Measurements from ENCODE around the gene MAVS.
"Not testable (repeated sequence)": the region's sequence is repeated elsewhere in the genome, so short reads cannot be mapped to it uniquely, and the experiment has no call there.

The MAVS gene

DNA sequence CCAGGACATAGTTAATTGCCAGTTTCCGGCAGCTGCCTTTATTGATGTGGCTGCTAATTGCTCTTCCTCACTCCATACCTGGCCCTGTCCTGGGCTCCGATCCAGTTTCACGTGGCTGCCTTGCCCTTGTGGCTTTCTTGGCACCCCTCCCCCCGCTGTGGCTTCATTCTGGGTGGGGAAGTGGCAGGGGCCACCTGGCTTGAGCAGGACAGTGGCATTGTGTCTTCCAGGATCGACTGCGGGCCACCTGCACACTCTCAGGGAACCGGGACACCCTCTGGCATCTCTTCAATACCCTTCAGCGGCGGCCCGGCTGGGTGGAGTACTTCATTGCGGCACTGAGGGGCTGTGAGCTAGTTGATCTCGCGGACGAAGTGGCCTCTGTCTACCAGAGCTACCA, 10.8 kb downstream of the MAVS start:
- DNase-seq, result no peak

DNA sequence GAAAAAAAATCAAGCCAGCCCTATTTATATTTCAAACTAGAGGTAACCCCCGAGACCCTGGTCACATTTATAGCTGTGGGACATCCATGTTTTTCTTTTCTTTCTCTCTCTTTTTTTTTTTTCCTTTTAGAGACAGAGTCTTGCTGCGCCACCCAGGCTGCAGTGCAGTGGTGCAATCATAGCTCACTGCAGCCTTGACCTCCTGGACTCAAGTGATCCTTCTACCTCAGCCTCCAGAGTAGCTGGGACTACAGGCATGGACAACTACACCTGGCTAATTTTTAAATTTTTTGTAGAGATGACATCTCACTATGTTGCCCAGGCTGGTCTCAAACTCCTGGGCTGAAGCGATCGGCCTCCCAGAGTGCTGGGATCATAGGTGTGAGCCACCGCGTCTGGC, 12.1 kb downstream of the MAVS start:
- DNase-seq, result no peak

DNA sequence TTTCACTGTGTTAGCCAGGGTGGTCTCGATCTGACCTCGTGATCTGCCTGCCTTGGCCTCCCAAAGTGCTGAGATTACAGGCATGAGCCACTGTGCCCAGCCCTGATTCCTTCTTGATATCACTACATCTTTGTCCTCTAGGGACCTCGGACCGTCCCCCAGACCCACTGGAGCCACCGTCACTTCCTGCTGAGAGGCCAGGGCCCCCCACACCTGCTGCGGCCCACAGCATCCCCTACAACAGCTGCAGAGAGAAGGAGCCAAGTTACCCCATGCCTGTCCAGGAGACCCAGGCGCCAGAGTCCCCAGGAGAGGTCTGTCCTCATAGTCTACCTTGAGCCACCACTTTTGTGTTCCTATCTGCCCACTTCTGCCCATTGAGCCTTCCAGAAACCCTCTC, 14.6 kb downstream of the MAVS start:
- no peak for DNase-seq

DNA sequence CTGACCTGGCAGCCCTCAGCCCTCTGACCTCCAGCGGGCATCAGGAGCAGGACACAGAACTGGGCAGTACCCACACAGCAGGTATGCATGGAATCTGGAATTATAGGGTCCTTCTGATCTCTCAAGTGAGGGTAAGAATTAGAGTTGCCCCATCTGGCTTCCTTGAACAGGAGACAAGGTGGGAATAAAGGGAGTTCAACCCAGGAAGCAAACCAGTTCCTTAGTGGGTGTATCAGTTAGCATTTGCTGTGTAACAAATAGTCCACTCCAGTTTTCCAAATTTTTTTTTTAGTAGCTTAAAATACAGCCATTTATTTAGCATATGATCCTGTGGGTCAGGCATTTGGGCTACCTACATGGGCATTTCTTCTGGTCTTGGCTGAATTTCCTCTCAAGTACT, 15.7 kb downstream of the MAVS start:
- no peak for DNase-seq

DNA sequence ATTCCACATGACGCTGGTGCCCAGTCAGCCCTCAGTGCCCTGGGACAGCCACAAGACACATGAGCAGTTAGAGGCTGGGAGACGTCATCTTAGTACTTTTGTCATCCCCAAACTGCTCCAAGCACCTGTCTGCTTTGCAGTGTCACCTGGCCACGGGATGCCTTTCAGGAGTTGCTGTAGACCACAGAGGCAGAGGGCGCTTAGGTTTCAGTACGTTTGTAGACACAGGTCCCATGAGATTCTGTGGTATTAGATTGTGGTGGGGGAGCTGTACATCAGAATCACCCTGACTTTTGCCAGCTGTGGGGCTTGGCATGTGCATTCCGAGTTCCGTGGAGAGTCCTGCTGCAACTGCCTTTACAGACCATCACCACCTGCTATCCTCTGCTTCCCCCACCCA, 16.7 kb downstream of the MAVS start:
- DNase-seq, result no peak

DNA sequence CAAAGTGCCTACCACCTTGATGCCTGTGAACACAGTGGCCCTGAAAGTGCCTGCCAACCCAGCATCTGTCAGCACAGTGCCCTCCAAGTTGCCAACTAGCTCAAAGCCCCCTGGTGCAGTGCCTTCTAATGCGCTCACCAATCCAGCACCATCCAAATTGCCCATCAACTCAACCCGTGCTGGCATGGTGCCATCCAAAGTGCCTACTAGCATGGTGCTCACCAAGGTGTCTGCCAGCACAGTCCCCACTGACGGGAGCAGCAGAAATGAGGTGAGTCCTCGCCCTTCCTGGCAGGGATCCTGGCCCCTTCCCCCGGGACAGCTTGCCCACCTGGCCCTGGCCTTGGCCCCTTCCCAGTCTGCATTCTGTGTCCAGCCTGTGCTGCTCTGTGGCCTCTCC, 17.9 kb downstream of the MAVS start:
- DNase-seq, result no peak

DNA sequence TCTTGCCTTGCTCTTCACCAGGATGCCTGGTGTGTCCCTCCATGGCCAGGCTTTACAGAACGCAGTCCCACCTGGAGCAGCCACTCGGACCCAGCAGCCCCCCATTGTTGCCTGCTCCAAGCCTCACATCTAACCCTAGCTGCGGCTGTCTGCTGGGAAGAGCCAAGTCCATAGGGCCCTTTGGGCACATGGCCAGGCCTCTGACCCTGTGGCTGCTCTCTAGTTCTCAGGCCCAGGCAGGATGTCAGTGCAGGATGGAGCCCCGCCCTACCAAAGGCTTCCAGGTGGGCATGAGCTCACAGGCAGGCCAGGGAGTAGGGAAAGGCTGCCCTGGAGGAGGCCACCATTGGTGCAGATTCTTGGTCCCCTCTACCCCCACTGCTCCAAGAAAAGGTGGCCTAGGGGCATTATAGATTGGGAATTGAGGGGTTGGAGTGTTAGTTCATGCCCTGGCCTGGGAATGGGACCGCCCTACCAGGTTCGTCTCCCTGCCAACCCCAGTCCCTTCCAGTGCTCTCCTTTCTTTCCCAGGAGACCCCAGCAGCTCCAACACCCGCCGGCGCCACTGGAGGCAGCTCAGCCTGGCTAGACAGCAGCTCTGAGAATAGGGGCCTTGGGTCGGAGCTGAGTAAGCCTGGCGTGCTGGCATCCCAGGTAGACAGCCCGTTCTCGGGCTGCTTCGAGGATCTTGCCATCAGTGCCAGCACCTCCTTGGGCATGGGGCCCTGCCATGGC, 18.7 kb downstream of the MAVS start:
- no peak for DNase-seq

DNA sequence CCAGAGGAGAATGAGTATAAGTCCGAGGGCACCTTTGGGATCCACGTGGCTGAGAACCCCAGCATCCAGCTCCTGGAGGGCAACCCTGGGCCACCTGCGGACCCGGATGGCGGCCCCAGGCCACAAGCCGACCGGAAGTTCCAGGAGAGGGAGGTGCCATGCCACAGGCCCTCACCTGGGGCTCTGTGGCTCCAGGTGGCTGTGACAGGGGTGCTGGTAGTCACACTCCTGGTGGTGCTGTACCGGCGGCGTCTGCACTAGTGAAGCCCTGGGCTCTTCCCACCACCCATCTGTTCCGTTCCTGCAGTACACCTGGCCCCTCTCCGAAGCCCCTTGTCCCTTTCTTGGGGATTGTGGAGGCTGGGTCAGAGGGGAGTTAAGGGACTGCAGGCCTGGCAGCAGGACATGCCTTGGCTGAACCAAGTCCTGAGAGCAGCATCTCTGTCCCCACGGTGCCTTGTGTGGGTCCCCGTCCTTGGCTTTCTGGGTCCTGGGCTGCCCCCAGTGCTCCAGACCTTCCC, 19.3 kb downstream of the MAVS start:
- DNase-seq, result no peak

DNA sequence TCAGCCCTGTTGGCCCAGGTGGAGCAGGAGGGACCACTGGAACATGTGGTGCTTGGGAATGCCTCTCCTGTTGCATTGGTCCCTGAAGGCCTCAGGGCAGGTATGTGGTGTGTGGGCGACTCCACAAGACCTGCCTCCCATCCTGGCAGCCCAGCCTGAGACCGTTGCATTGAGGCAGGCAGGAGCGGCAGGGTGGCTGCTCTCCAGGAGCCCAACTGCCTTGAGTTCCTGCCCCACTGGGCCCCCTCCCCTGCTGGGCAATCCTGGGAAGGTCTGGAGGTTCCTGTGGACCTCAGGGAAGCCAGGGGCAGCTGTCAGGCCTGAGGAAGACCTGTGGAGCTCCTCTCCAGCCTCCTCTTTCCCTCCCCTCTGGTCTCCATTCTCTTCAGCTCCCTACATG, 19.8 kb downstream of the MAVS start:
- DNase-seq, result no peak

DNA sequence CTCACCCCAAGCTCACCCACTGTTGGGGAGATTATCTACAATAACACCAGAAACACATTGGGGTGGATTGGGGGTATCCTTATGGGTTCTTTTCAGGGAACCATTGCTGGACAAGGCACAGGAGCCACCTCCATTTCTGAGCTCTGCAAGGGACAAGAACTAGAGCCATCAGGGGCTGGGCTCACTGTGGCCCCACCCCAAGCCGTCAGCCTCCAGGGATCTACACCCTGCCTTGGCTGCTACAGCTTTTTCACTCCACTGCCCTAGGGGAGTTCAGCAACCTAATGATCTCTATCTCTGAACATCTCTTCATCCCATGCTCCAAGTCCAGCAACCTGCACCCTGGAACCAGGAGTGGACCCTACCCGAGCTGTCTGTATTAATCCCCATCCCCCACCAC, 21.2 kb downstream of the MAVS start:
- no peak for DNase-seq

DNA sequence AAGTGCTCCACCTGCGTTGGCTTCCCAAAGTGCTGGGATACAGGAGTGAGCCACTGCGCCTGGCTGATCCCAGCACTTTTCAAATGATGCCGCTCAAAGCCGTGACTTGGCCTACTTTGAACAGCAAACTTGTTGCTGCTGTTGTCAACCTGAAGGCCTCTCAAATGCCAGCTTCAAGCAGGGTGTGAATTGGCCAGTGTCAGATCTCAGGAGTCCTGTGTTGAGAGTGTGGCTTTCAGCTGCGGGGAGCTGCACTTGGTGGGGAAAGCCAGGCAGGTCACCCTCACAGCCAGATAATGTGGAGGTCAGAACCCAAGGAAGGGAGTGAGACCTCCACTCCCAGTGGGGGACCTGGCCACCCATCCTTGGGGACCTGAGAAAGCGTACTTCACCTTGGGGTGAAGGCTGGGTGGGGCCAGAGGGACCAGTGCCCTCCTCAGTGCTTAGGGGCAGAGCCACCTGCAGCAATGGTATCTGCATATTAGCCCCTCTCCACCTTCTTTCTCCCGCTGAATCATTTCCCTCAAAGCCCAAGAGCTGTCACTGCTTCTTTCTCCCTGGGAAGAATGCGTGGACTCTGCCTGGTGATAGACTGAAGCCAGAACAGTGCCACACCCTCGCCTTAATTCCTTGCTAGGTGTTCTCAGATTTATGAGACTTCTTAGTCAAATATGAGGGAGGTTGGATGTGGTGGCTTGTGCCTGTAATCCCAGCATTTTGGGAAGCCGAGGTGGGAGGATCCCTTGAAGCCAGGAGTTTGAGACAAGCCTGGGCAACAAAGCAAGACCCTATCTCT, 23.4 kb downstream of the MAVS start:
- DNase-seq, result no peak

DNA sequence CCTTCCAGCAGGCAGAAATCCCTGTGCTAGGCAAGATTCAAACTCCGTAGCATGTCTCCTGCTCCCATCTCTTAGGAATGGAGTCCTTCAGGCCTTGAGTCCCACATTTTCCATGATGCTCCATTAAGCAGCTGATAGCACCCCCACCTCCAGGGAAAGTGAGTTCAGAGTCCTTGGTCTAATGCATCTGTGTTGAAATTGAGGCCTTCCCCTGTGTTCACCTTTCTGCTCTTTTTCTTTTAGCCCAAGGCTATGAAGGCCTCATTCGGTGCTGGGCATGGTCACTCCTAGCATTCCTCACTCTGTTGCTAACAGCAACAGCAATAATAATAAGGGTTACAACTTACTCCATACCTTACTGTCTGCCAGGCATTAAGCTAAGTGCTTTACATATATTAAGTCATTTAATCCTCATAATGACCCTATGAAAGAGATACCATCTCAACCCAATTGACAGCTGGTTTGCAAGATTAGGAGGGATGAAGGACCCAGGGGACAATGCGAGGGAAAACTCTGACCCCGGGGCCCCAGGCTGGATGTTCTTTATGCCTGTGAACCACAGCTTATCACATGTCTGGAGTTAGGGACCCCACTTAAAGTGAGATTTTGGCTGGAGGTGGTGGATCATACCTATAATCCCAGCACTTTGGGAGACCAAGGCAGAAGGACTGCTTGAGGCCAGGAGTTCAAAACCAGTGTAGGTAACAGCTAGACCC, 25.1 kb downstream of the MAVS start:
- DNase-seq, result no peak

DNA sequence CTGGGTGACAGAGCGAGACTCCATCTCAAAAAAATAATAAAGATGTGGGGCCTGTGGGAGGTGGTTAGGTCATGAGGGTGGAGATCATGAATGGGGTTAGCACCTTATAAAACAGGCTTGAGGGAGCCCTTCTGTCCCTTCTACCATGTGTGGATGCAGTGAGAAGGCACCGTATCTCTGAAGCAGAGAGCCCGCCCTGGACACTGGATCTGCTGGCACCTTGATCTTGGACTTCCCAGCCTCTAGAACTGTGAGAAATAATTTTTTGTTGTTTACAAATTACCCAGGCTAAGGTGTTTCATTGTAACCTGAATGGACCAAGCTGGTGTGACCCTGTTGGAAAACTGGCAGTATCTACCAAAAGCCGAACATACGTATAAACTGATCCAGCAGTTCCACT, 26.9 kb downstream of the MAVS start:
- DNase-seq, result no peak

DNA sequence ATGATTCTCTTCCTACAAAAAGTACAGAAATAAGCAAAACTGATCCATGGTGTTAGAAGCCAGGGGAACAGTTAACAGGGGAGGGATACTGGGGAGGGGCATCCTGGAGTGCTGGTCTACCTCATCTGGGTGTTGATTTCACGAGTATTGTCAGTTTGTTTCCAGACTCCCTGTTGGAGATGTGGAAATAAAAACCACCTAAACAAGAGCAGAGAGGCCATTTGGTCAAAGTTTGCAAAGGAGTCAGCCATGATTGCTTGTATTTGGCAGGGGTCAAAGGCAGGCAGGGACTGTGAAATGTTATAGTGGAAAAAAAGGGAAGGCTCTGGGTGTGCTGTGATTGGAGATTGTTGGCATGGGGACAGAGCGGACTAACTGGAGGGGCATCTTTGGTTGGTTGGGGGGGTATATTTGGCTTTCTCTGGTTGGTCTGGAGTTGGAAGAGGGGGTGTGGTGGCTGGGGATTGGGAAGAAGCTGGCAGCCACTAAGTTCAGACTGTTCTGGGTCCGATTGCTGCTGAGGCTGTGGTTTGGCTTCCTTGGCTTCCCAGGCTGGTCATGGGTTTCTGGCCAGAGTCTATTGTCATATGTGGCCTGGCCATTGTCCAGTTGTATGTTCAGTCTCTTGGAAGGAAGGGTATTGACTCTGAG, 27.7 kb downstream of the MAVS start:
- no peak for DNase-seq

DNA sequence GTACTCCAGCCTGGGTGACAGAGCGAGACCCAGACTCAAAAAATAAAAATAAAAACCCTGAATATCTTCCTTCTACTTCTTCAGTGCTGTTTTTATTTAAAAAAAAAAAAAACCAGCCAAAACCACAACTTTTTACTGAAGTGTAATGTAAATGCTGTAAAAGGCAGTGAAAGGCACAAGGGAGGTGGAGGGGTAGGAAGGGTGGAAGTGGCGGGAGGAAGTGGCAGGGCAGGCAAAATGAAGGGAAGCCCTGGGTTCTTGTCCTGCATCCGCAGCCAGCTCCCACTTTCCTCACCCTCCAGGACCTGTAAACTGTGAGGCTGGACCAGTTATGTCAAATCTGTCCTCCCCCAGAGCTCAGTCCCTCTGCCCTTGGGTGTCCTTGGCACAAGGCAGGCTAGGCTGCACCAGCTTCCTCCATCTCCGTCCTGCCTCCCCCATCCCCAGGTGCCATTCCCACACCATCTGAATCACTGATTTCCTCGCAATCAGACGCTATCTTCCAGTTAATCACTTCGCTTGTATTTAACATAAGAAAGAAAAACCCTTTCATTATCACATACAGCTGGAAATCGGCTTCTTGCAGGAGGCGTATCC, 28.8 kb downstream of the MAVS start:
- DNase-seq, result no peak

DNA sequence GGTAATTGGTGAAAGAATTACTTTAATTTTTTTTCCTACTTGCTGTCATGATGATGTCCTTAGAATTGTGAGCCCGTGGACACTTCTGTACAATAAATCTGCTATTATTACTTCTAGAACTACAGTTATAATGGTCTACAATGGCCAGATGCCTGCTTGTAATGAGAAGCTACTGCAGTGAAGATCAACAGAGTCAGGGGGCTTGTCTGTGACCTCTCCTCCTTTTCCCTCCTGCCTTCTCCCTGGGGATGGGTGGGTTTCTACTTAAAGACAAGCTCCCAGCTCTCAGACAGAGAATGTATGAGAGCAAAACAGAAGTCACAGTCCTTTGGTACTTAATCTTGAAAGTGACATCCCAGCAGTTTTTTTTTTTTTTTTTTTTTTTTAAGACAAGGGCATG, 29.4 kb downstream of the MAVS start:
- no peak for DNase-seq

DNA sequence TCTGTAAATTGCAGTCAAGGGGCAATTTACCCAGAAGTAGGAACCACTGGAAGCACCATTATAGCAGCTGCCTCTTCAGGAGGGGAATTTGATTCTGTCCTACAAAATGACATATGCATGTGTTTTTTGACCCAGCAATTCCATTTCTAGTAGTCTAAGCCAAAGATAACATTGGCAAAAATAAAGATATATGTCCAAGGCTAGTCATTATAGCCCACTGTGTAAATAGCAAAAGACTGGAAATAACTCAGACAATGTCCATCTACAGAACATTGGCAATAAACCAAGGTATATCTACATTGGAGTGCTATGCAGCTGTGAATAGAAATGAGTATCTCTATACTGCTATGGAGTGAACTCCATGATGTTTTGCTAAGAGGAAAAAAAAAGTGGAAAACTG, 30.0 kb downstream of the MAVS start:
- DNase-seq, result no peak

DNA sequence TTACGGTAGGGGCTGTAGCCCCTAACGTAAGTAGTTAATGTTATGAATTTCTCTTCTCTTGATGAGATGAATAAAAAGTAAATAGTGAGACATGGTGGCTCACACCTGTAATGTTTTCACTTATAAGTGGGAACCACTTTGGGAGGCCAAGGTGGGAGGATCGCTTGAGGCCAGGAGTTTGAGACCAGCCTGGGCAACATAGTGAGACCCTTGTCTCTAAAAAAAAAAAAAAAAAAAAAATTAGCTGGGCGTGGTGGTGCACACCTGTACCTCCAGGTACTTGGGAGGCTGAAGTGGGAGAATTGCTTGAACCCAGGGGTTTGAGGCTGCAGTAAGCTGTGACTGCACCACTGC, 32.3 kb downstream of the MAVS start:
- not testable (repeated sequence) for DNase-seq

DNA sequence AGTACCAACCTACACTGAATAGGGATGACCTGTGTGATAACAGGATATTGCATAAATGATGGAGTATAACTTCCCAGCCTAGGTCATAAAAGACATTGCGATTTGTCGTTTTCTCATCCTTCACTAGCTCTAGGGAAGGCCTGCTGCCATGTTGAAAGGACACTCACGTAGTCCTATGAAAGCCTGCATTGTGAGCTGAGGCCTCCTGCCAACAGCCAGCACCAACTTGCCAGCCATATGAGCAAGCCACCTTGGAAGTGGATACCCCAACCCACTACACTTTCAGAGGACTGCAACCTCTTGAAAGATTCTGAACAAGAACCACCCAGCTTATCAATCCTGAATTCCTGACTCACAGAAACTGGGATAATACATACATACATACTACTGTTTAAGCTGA, 39.1 kb downstream of the MAVS start:
- no peak for DNase-seq

DNA sequence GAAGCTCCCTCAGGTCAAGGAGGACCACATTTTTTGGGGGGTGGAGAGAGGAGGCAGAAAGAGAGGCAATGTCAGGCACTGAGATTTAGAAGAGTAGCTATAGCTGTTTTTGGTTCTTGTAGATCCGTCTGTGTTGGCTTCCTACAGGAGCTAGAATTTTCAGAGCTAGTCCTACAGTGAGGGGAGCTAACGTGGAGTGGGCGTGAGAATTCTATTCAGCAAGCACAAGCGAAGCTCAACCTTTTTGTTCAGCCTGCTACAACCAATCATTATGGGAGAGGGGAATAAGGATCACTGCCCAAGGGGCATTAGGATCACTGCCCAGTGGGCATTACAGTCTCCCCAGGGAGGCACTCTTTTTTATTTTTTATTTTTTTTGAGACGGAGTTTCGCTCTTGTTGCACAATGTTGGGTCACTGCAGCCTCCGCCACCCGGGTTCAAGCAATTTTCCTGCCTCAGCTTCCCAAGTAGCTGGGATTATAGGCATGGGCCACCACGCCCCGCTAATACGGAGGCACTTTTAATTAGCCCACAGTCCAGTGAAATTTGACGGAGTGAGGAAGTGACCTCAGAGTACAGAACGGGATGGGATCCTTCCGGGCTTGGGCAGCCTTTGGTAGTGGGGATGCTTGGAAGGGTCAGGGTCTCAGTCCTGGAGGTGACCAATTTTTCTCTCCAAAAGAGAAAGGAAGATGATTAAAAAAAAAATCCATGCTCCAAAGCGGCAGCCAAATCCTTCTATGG, 41.4 kb downstream of the MAVS start:
- no peak for DNase-seq

DNA sequence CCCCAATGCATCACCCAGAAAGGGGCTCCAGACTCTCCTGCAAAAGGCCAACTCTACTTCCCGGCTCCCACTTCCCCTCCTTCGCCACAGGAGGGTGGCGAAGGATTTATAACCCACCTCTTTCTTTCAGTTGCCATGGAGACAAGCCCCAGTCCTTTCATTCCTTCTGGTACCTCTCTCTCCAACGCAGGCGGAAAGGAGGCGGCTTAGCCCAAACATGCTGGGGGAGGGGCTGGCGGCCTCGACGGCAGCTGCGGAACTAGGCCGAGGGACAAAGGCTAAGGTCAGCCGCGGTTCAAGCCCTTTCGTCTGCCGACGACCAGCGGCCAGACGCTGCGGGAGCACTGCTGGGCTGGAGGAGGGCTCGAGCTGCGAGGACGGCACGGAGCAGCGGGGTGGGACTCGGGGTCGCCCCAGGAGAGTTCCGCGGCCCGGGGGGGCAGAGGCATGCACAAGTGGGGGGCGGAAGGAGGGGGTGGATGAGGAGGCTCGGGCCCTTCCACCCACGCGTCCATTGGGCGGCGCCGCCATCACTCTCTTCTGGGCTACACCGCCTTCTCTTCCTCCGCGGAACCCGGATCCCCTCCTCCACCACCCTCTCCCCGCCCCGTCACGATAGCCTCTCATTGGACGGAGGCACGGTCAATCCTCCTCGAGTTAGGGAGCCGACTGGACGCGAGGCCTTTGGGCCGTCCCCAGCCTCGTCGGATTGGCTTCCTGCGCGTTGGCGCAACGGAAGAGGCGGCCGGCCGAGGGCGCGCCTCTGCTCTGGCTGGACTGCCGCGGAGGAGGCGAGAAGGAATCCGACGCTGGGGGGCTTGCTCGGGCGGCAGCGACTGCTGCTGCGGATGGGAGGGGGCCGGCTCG, 42.2 kb downstream of the MAVS start, which contains the start of gene PANK2:
Gene PANK2, plus strand, starts transcription at position 766 of the 867 bp plus-strand sequence.
- peak; percentile 97 for DNase-seq
